ENCODE data around the gene TXK.

Gene TXK

GRCh38 chr4:48153791-48154550, 19.9 kb upstream of the TXK start:
- no peak overlapping the region for H3K27ac ChIP-seq (ENCODE audit: low read depth, low read length)

GRCh38 chr4:48152259-48152658, 18.2 kb upstream of the TXK start:
- Histone ChIP-seq H3K9me3 (ENCODE audit: insufficient read depth, low read length) (peaks cover 15% of the 10 kb centered on the region), H3K4me3 (ENCODE audit: insufficient read depth, low read length, poor library complexity, severe bottlenecking) (no peak overlapping the region), H3K27me3 (ENCODE audit: low read length) (no peaks in the 10 kb centered on the region), H4K20me1 (ENCODE audit: low read depth, low read length) (no peaks in the 10 kb centered on the region), H3K9me2 (replicated peaks; ENCODE audit: insufficient read depth, low read length) (no peaks in the 10 kb centered on the region), H3K4me2 (ENCODE audit: low read depth, low read length, poor library complexity, severe bottlenecking) (no peak overlapping the region), H3K36me3 (ENCODE audit: low read length) (peaks cover 80% of the 10 kb centered on the region), H3K9ac (ENCODE audit: low read length) (no peak overlapping the region), H3K79me2 (ENCODE audit: insufficient read depth, low read length) (no peaks in the 10 kb centered on the region), H3F3A (ENCODE audit: insufficient read depth) (0 out of 2 replicates have a peak, but pooled peaks cover 5% of the 10 kb centered on the region), H3K27ac (ENCODE audit: low read depth, low read length) (no peak overlapping the region), H2AFZ (ENCODE audit: low read depth, low read length, severe bottlenecking) (no peak overlapping the region)
- no peak for TF ChIP-seq EZH2phosphoT487 (conservative IDR thresholded peaks at IDR 0.05; ENCODE audit: low read length)
- TF ChIP-seq CTCF (IDR thresholded peaks at IDR 0.05; ENCODE audit: insufficient read depth, low read length, poor library complexity, severe bottlenecking) = no peak

More at GRCh38 chr4:48153791-48154550, 19.9 kb upstream of the TXK start:
- H3K27me3 ChIP-seq (ENCODE audit: low read length) = no peaks in the 10 kb centered on the region
- H3K4me2 ChIP-seq (ENCODE audit: low read depth, low read length, poor library complexity, severe bottlenecking) = no peak overlapping the region
- 0 out of 2 replicates have a peak, but pooled peaks cover 5% of the 10 kb centered on the region for H3F3A ChIP-seq (ENCODE audit: insufficient read depth)
- H4K20me1 ChIP-seq (ENCODE audit: low read depth, low read length) = no peaks in the 10 kb centered on the region
- H3K9ac ChIP-seq (ENCODE audit: low read length) = no peak overlapping the region
- peaks cover 15% of the 10 kb centered on the region for H3K9me3 ChIP-seq (ENCODE audit: insufficient read depth, low read length)
- no peak for TF ChIP-seq CTCF (IDR thresholded peaks at IDR 0.05; ENCODE audit: insufficient read depth, low read length, poor library complexity, severe bottlenecking)
- no peak for TF ChIP-seq EZH2phosphoT487 (conservative IDR thresholded peaks at IDR 0.05; ENCODE audit: low read length)
- no peak overlapping the region for H2AFZ ChIP-seq (ENCODE audit: low read depth, low read length, severe bottlenecking)
- H3K4me3 ChIP-seq (ENCODE audit: insufficient read depth, low read length, poor library complexity, severe bottlenecking) = no peak overlapping the region
- no peaks in the 10 kb centered on the region for H3K79me2 ChIP-seq (ENCODE audit: insufficient read depth, low read length)
- peaks cover 81% of the 10 kb centered on the region for H3K36me3 ChIP-seq (ENCODE audit: low read length)
- no peaks in the 10 kb centered on the region for H3K9me2 ChIP-seq (replicated peaks; ENCODE audit: insufficient read depth, low read length)

- H3F3A ChIP-seq (ENCODE audit: insufficient read depth) = 0 out of 2 replicates have a peak, but pooled peaks cover 5% of the 10 kb centered on the region
- no peaks in the 10 kb centered on the region for H3K79me2 ChIP-seq (ENCODE audit: insufficient read depth, low read length)
- no peaks in the 10 kb centered on the region for H3K27me3 ChIP-seq (ENCODE audit: low read length)
- no peak for TF ChIP-seq EZH2phosphoT487 (conservative IDR thresholded peaks at IDR 0.05; ENCODE audit: low read length)
- no peaks in the 10 kb centered on the region for H3K9me2 ChIP-seq (replicated peaks; ENCODE audit: insufficient read depth, low read length)
- H3K4me2 ChIP-seq (ENCODE audit: low read depth, low read length, poor library complexity, severe bottlenecking) = no peak overlapping the region
- H3K36me3 ChIP-seq (ENCODE audit: low read length) = peaks cover 77% of the 10 kb centered on the region
- no peak overlapping the region for H3K27ac ChIP-seq (ENCODE audit: low read depth, low read length)
- H3K4me3 ChIP-seq (ENCODE audit: insufficient read depth, low read length, poor library complexity, severe bottlenecking) = no peak overlapping the region
- H3K9ac ChIP-seq (ENCODE audit: low read length) = no peak overlapping the region
- no peak overlapping the region for H2AFZ ChIP-seq (ENCODE audit: low read depth, low read length, severe bottlenecking)
- no peaks in the 10 kb centered on the region for H4K20me1 ChIP-seq (ENCODE audit: low read depth, low read length)
- 0 out of 2 replicates have a peak, but pooled peaks cover under 1% of the 10 kb centered on the region for H3K9me3 ChIP-seq (ENCODE audit: insufficient read depth, low read length)
Measured at GRCh38 chr4:48149827-48150370, 15.8 kb upstream of the TXK start.

- Histone ChIP-seq H4K20me1 (ENCODE audit: low read depth, low read length) (no peaks in the 10 kb centered on the region), H3K4me2 (ENCODE audit: low read depth, low read length, poor library complexity, severe bottlenecking) (no peak overlapping the region), H3K4me3 (ENCODE audit: insufficient read depth, low read length, poor library complexity, severe bottlenecking) (no peak overlapping the region), H3K27me3 (ENCODE audit: low read length) (no peaks in the 10 kb centered on the region), H3K79me2 (ENCODE audit: insufficient read depth, low read length) (no peaks in the 10 kb centered on the region), H3K9me2 (replicated peaks; ENCODE audit: insufficient read depth, low read length) (no peaks in the 10 kb centered on the region), H3K9me3 (ENCODE audit: insufficient read depth, low read length) (no peaks in the 10 kb centered on the region), H3K9ac (ENCODE audit: low read length) (no peak overlapping the region), H2AFZ (ENCODE audit: low read depth, low read length, severe bottlenecking) (no peak overlapping the region), H3K36me3 (ENCODE audit: low read length) (peaks cover 68% of the 10 kb centered on the region), H3K27ac (ENCODE audit: low read depth, low read length) (no peak overlapping the region), H3F3A (ENCODE audit: insufficient read depth) (0 out of 2 replicates have a peak, but pooled peaks cover 14% of the 10 kb centered on the region)
- TF ChIP-seq CTCF (IDR thresholded peaks at IDR 0.05; ENCODE audit: insufficient read depth, low read length, poor library complexity, severe bottlenecking) = no peak
- TF ChIP-seq EZH2phosphoT487 (conservative IDR thresholded peaks at IDR 0.05; ENCODE audit: low read length) = no peak
Measured at GRCh38 chr4:48147621-48148020, 13.6 kb upstream of the TXK start.
